Measurements from ENCODE around the gene ARID1B. TPM values are rescaled to one million over a fixed set of nuclear protein-coding genes. Genes with fewer than 3 reads are reported as not detected.

ARID1B gene
- total RNA-seq, 1 donor from 2014 or later, result 155 TPM

DNA sequence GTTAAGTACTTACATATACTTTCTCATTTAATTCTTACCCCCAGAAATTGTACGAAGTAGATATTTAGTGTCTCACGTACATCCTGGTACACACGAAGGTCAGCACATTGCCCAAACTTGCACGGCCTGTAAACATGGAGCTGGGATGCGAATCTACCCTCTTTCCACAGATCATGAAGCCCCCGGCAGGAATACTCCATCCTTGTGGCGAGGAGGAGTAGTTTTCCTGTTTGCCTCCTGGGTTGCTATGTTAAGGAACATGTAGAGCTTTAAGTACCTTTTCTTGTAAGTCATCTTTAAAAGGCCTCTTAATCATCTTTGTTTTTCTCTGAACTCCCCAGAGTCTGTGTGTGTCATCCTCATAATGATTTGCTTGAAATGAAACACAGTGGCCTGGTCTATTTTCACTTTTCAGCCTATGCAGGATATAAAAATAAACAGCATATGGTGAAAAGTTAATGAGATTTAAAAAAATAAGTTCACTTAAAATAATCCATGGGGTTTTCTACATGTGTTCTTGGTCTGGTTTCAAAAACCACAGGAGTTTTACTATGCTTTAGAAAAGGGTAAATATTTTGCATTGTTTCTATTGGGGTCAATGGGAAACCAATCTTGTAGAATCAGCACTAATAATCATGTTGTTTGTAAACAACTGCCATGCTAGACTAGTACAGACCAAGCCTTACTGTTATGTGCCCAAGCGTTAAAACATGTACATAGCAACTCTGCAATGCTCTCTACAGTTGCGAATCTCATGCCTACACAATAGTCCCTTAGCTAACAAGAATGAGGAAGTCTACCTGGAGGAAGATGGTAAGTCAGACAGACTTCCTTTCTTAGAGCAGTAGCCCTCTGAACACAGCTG is 9.3 kb upstream of the ARID1B start:
- H3K36me3 Mint-ChIP-seq, result no peaks in the 10 kb centered on the region
- H3K27ac Mint-ChIP-seq, result no peak overlapping the region
- H3K9me3 Mint-ChIP-seq, result no peaks in the 10 kb centered on the region
- no peak overlapping the region for H3K4me3 Mint-ChIP-seq
- peaks cover 5% of the 10 kb centered on the region for H3K27me3 Mint-ChIP-seq (ENCODE audit: low read depth)
- DNase-seq (ENCODE audit: low spot score in 2 of 2, unreplicated experiment in 2 of 2), result no peak
- TF ChIP-seq, protein P1, sequence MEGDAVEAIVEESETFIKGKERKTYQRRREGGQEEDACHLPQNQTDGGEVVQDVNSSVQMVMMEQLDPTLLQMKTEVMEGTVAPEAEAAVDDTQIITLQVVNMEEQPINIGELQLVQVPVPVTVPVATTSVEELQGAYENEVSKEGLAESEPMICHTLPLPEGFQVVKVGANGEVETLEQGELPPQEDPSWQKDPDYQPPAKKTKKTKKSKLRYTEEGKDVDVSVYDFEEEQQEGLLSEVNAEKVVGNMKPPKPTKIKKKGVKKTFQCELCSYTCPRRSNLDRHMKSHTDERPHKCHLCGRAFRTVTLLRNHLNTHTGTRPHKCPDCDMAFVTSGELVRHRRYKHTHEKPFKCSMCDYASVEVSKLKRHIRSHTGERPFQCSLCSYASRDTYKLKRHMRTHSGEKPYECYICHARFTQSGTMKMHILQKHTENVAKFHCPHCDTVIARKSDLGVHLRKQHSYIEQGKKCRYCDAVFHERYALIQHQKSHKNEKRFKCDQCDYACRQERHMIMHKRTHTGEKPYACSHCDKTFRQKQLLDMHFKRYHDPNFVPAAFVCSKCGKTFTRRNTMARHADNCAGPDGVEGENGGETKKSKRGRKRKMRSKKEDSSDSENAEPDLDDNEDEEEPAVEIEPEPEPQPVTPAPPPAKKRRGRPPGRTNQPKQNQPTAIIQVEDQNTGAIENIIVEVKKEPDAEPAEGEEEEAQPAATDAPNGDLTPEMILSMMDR (IDR thresholded peaks at IDR 0.05; ENCODE audit: unreplicated experiment), result no peak
- H3K4me1 Mint-ChIP-seq, result peaks cover 6% of the 10 kb centered on the region

DNA sequence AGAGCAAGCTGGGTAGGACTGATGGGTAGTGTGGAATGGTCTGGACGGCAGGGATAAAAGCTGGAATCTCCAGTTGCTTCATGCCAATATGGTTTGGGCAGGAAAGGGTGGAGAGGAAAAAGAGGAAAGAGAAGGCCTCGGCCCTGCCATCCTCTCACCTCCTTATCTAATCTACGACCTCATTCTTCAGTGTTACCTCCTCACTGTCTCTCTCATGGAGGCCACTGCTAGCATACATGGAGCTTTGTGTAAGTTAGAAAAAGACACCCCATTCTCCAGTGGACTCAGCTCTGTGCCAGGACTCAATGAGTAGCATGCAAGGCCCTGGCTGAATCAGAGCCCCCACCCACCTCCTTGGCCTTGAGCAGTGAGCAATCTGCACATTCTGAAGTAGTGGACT is 6.1 kb upstream of the ARID1B start:
- Mint-ChIP-seq H3K4me3 (no peak overlapping the region), H3K36me3 (no peaks in the 10 kb centered on the region), H3K9me3 (no peaks in the 10 kb centered on the region), H3K4me1 (peaks cover 30% of the 10 kb centered on the region), H3K27ac (no peak overlapping the region), H3K27me3 (ENCODE audit: low read depth) (peaks cover 9% of the 10 kb centered on the region)
- TF ChIP-seq, protein P1 (IDR thresholded peaks at IDR 0.05; ENCODE audit: unreplicated experiment), result no peak
- DNase-seq (ENCODE audit: low spot score in 2 of 2, unreplicated experiment in 2 of 2), result no peak

DNA sequence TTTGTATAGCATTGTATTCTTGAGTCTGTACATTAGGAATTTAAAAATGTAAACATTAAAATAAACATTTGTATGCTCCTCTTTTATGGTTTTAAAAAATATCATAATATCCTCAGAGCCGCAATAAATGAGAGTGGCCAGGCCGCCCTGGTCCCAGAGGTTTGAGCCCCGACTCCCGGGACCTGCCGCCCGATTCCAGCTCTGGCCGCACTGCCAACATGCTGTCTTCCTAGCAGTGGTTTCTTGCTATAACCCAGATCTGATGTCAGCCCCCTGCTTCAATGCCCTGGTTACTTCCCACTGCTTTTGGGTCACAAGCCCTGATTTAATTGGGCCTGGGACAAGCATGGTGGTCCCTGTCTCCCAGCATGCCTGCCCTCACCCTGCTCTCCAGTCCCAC is 5.4 kb upstream of the ARID1B start:
- Mint-ChIP-seq H3K4me3 (no peak overlapping the region), H3K27ac (no peak overlapping the region), H3K27me3 (ENCODE audit: low read depth) (peaks cover 9% of the 10 kb centered on the region), H3K4me1 (peaks cover 36% of the 10 kb centered on the region), H3K36me3 (no peaks in the 10 kb centered on the region), H3K9me3 (no peaks in the 10 kb centered on the region)
- TF ChIP-seq, protein P1 (IDR thresholded peaks at IDR 0.05; ENCODE audit: unreplicated experiment), result no peak
- no peak for DNase-seq (ENCODE audit: low spot score in 2 of 2, unreplicated experiment in 2 of 2)

DNA sequence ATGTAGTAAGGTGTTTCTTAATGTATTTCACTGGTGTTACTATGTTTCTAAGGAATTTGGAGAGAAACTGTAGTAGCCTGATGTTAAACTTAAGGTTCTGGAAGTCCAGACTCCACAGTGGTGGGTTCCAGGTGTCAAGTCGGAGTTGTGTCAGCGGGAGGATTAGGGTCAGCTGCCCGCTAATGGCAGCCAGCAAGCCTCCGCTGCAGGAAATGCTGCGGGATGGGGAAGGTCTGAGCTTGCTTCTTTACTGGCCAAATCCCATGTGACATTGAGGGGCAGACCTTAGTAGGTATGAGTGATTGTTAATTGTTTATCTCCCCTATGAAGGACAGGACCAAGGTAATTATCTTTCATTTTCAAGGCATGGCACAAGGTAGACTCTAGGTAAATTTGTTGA is 3.7 kb upstream of the ARID1B start:
- H3K27me3 Mint-ChIP-seq (ENCODE audit: low read depth), result peaks cover 9% of the 10 kb centered on the region
- no peak overlapping the region for H3K27ac Mint-ChIP-seq
- no peaks in the 10 kb centered on the region for H3K9me3 Mint-ChIP-seq
- H3K36me3 Mint-ChIP-seq, result no peaks in the 10 kb centered on the region
- H3K4me1 Mint-ChIP-seq, result peaks cover 37% of the 10 kb centered on the region
- no peak for DNase-seq (ENCODE audit: low spot score in 2 of 2, unreplicated experiment in 2 of 2)
- no peak overlapping the region for H3K4me3 Mint-ChIP-seq
- TF ChIP-seq, protein P1 (IDR thresholded peaks at IDR 0.05; ENCODE audit: unreplicated experiment), result no peak

DNA sequence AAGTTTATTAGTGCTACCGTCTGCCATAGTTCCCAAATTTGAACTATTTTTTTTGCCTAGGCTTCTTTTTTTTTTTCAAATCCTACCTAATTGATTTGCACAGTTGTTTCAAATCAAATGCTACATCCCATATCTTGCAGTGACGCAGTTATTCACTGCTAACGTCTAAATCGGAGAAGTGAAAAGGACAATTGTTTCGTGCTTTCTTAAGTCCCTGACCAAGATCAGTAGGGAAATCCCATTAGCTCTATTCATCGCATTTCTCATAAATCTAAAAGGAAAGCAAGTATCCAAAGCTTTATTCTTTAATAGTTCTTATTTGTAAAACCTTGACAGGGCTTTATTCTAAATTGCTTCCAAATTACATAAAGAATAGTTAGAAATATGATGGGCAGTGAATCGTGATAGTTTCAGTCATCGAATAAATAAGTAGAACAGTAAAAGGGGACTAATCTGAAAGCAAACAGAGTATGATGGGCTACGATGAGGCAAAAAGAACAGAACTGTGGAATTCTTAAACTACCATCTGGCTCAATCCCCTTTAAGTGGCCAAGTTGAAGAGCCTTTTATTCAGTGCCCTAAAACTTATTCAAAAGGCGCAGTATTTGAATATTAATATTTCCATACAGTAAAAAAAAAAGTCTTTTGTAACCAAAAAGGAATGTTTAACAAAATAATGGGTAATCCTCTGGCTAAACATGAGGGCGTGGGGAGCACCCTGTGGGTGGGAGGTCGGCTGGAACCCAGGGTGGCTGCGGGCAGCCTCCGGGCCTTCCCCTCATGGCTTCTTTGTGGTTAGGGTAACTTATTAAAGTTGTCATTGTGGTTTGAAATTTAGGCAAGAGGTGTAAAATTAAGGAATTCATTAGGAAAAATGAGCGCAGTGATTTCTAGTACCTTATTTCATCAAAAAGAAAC is 3.0 kb upstream of the ARID1B start:
- TF ChIP-seq, protein P1 (IDR thresholded peaks at IDR 0.05; ENCODE audit: unreplicated experiment), result no peak
- H3K4me1 Mint-ChIP-seq, result peaks cover 37% of the 10 kb centered on the region
- DNase-seq (ENCODE audit: low spot score in 2 of 2, unreplicated experiment in 2 of 2), result no peak
- peaks cover 9% of the 10 kb centered on the region for H3K27me3 Mint-ChIP-seq (ENCODE audit: low read depth)
- H3K4me3 Mint-ChIP-seq, result no peak overlapping the region
- H3K36me3 Mint-ChIP-seq, result no peaks in the 10 kb centered on the region
- no peaks in the 10 kb centered on the region for H3K9me3 Mint-ChIP-seq
- no peak overlapping the region for H3K27ac Mint-ChIP-seq
